Upper lobe of right lung (tissue), 1 donor: Measurements from ENCODE around the gene PRLH. TPM values are rescaled to one million over a fixed set of nuclear protein-coding genes. Genes with fewer than 3 reads are reported as not detected.

Experiments used
- ATAC-seq: fragments of 200-7000 bp; cut with Tn5 transposase; one replicate; pipeline ENCODE4 v1.9.1; 2020; ENCODE audit warnings: mild to moderate bottlenecking, moderate library complexity
- DNase-seq: peaks from one replicate; pipeline ENCODE4 v3.0.0-alpha.2; 2020
- H3K27ac ChIP-seq: fragments of 200-600 bp; one replicate; pipeline ENCODE4 v1.8.0; 2022
- H3K27me3 ChIP-seq: fragments of 200-600 bp; one replicate; pipeline ENCODE4 v1.8.0; 2022; ENCODE audit warnings: mild to moderate bottlenecking
- H3K36me3 ChIP-seq: fragments of 200-600 bp; one replicate; pipeline ENCODE4 v1.8.0; 2022
- H3K4me1 ChIP-seq: fragments of 200-600 bp; one replicate; pipeline ENCODE4 v1.8.0; 2022
- H3K4me3 ChIP-seq: fragments of 200-600 bp; one replicate; pipeline ENCODE4 v1.8.0; 2022; ENCODE audit warnings: mild to moderate bottlenecking
- H3K9me3 ChIP-seq: fragments of 200-600 bp; one replicate; pipeline ENCODE4 v1.8.0; 2022
- CTCF ChIP-seq: fragments of 200-600 bp; IDR thresholded peaks from one replicate; pipeline ENCODE4 v1.8.0; 2022; ENCODE audit warnings: antibody characterized with exemption
- intact Hi-C: fragments of 100-400 bp; cut with DNase I; formaldehyde crosslinking; loops from one replicate; pipeline ENCODE4 v1.11.0; 2022
- total RNA-seq: library from RNA; stranded (reverse); fragmentation: NEBNext Ultra II Directional; extraction: Animal tissue kit (Norgen Biotek cat#: 25700); gene quantifications from one replicate; pipeline ENCODE4 v1.2.1, GENCODE V29; 2021
- donor health status: DM: no; HTN: yes; CAD: no; lungs with severe emphysema.

PRLH gene
- total RNA-seq, 1 donor from 2014 or later = not detected

- Histone ChIP-seq H3K4me1 (no peaks in the 10 kb centered on the region), H3K36me3 (peaks cover 30% of the 10 kb centered on the region), H3K4me3 (no peak overlapping the region), H3K9me3 (no peaks in the 10 kb centered on the region), H3K27ac (no peak overlapping the region), H3K27me3 (no peaks in the 10 kb centered on the region)
- intact Hi-C loops = no loop called here
- ATAC-seq (peak; percentile 51), DNase-seq (no peak)
- TF ChIP-seq CTCF = no peak
These were observed 35.6 kb upstream of the PRLH start for GRCh38 chr2:237530472-237531433.

DNA sequence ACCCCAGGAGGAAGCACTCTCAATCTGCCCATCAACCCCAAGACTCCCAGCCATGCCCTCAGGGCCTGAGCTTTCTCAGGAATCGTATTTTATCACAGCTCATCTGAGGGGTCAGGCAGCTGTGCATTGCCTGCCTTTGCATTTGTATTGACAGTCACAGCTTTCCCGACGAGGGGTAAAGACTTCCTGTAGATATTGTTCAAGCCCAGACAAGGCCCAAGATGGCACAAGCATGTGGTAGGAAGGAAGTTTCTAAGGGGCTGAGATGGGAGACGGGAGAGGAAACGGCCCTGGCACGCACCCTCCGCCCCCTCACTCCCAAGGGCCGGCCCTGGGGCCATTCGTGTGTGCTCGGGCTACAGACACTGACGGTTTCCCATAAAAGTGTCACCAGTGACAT is 34.2 kb upstream of the PRLH start:
- intact Hi-C loops = no loop called here
- peaks cover 32% of the 10 kb centered on the region for H3K36me3 ChIP-seq
- no peaks in the 10 kb centered on the region for H3K9me3 ChIP-seq
- TF ChIP-seq CTCF = no peak
- no peak overlapping the region for H3K4me3 ChIP-seq
- H3K27me3 ChIP-seq = no peaks in the 10 kb centered on the region
- DNase-seq (no peak), ATAC-seq (no peak)
- H3K4me1 ChIP-seq = no peaks in the 10 kb centered on the region
- H3K27ac ChIP-seq = no peak overlapping the region

DNA sequence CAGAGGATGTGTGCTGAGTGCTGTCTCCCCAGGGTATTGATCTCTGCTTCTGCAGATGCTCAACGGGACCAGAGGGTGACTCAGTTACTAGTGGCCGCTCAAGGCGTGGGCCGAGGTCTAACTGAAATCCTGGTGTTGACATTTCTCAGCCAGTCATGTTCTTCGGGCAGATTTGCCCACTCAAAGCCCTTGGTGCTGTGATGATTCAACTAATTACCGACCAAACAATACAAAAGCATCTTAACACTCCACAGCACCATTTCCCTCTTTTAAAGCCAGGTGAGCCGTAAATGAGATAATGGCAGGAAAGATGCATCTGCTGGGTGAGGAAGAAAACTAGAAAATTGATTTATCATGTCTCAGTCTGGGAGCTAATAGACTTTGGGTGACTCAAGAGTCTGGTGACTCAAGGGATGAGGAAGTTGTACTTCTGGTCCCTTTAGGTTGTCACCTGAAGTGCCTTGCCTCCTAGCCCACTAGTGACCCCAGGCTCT is 32.7 kb upstream of the PRLH start:
- H3K27ac ChIP-seq = no peak overlapping the region
- no peaks in the 10 kb centered on the region for H3K27me3 ChIP-seq
- H3K9me3 ChIP-seq = no peaks in the 10 kb centered on the region
- no peak for TF ChIP-seq CTCF
- peaks cover 34% of the 10 kb centered on the region for H3K36me3 ChIP-seq
- intact Hi-C loops = no loop called here
- DNase-seq (no peak), ATAC-seq (peak; percentile 10)
- no peaks in the 10 kb centered on the region for H3K4me1 ChIP-seq
- no peak overlapping the region for H3K4me3 ChIP-seq

DNA sequence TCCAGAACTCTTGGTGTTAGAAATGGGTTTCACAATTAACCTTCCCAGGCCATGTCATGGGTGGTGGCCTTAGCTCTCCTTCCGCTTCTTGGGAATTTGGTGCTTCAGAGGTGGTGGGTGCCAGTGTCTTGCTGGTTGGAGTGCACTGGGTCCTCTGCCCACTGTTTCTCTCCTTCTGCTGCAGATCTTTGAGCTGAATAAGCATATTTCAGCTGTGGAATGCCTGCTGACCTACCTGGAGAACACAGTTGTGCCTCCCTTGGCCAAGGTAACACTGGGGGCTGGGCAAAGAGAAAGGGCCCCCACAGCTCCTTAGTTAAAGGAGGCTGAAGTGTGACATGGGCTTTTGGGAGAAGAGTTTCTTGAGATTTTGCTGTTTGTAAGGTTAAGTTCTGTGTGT is 32.0 kb upstream of the PRLH start:
- H3K4me3 ChIP-seq = no peak overlapping the region
- no peaks in the 10 kb centered on the region for H3K4me1 ChIP-seq
- DNase-seq (no peak), ATAC-seq (no peak)
- intact Hi-C loops = no loop called here
- peaks cover 32% of the 10 kb centered on the region for H3K36me3 ChIP-seq
- H3K27ac ChIP-seq = no peak overlapping the region
- TF ChIP-seq CTCF = no peak
- H3K27me3 ChIP-seq = no peaks in the 10 kb centered on the region
- no peaks in the 10 kb centered on the region for H3K9me3 ChIP-seq

- intact Hi-C loops = no loop called here
These were observed 30.8 kb upstream of the PRLH start for GRCh38 chr2:237535385-237536082.

More at GRCh38 chr2:237535385-237536082, 30.8 kb upstream of the PRLH start:
- Histone ChIP-seq H3K36me3 (peaks cover 39% of the 10 kb centered on the region), H3K27me3 (no peaks in the 10 kb centered on the region), H3K4me3 (no peak overlapping the region), H3K4me1 (peaks cover 2% of the 10 kb centered on the region), H3K27ac (no peak overlapping the region), H3K9me3 (no peaks in the 10 kb centered on the region)
- ATAC-seq (no peak), DNase-seq (no peak)
- TF ChIP-seq CTCF = no peak
